ENCODE measurements around the gene SYT6.

Gene SYT6

DNA sequence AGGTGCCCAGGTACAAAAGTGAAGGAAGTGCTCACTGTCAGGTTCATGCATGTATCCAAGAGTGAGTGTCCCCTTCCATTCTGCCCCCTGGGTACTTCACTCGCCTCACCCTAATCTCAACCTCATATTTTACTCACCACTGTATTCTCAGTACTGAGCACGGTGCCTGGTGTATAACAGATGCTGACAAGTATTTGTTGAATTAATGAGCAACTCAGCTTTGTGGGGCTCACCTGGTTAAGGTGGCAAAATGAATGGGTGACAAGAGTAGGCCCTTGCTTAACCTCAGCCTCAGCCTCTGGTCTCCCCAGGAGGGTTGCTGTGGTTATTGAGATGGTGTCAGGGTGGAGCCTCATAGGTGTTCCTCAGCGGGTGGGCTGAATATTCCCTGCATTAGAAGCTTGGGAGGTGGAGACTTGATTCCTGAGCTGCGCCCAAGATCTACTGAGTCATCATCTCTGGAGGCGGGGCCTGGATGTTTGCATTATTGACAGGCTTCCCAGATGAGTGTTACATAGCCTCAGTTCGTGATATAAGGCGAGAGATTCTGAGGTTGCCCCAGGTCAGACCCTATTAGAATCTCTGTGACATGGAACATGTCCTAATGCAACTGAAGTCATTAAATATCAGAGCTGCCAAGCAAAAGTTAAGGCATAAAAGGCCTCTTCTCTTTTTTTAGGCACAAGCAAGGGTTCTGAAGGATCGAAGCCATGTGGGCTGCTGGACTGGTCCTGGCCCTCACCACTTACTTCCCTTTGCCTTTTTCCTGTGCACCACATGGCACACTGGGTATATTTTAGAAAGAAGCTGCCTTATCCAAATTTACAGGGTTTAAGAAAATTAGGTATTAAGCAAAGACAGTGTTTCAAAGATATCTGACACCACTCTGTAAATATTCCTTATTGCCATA lies 39.2 kb downstream of the SYT6 start:
- H3K27ac ChIP-seq (ENCODE audit: low read length): no peak overlapping the region

DNA sequence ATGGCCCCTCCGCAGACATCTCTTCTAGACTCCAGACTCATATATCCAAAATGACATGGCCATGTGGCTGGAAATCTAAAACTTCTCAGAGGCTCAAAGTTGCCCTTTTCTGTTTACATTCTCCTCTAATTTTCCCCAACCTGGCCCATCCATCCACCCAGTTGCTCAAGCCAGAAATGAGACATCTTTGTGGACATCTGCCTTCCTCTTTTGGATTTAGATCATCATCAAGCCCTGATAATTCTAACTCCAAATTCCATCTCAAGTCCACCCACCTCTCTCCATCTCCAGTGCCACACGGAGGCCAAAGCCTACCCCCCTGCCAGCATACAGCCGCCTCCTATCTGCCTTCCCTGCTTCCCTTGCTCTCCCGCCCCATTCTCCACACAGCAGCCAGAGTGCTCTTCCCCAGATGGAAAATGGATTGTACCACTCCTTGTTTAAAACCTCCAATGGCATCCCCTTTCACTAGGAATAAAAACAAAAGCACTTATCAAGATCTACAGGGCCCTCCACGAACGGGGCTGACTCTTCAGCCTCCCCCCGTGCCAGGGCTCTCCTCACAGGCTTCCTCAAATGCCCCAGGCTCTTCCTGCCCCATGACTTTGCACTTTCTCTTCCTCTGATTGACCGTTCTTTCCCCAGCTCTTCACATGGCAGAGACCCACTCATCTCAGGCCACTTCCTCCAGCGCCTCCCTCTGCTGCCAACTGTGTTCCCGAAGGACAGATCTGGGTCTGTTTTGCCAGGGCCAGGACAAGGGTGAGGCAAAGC lies 40.1 kb downstream of the SYT6 start:
- Histone ChIP-seq H3K4me3 (ENCODE audit: low read depth in 1 of 2, low read length in 2 of 2) (no peak overlapping the region), H3K27ac (ENCODE audit: low read length) (no peak overlapping the region), H3K9me3 (ENCODE audit: control insufficient read depth in 1 of 2, low read length in 2 of 2) (no peaks in the 10 kb centered on the region), H3K4me1 (ENCODE audit: control insufficient read depth in 1 of 2, insufficient read depth in 2 of 2, low read length in 2 of 2) (no peaks in the 10 kb centered on the region), H3K27me3 (ENCODE audit: low read depth, low read length) (no peaks in the 10 kb centered on the region), H3K36me3 (ENCODE audit: control insufficient read depth in 1 of 2, insufficient read depth in 2 of 2, low read length in 2 of 2) (no peaks in the 10 kb centered on the region)

More for the DNA sequence above, 39.2 kb downstream of the SYT6 start:
- Histone ChIP-seq H3K4me3 (ENCODE audit: low read depth in 1 of 2, low read length in 2 of 2) (no peak overlapping the region), H3K36me3 (ENCODE audit: control insufficient read depth in 1 of 2, insufficient read depth in 2 of 2, low read length in 2 of 2) (no peaks in the 10 kb centered on the region), H3K9me3 (ENCODE audit: control insufficient read depth in 1 of 2, low read length in 2 of 2) (no peaks in the 10 kb centered on the region), H3K27me3 (ENCODE audit: low read depth, low read length) (no peaks in the 10 kb centered on the region), H3K4me1 (ENCODE audit: control insufficient read depth in 1 of 2, insufficient read depth in 2 of 2, low read length in 2 of 2) (no peaks in the 10 kb centered on the region)

DNA sequence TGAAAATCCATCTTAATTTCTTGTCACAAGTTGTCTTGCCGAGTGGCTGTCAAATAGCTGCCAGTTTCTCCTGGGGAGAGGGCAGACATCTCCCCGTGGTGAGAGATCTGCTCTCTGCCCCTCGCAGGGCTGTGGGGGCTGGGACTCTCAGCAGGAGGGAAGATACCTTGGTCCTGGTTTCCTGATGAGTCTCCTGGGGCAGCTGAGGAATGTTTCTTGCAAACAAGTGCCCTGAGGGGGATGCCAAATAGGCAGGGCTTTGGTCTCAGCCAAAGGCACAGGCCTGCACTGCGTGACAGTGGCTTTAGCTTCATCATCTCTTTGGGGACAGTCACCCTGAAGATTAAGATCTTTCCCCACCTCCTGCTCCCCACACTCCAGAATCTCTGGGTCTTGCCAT lies 40.9 kb downstream of the SYT6 start:
- Histone ChIP-seq H3K27ac (ENCODE audit: low read length) (no peak overlapping the region), H3K4me3 (ENCODE audit: low read depth in 1 of 2, low read length in 2 of 2) (no peak overlapping the region), H3K9me3 (ENCODE audit: control insufficient read depth in 1 of 2, low read length in 2 of 2) (no peaks in the 10 kb centered on the region), H3K27me3 (ENCODE audit: low read depth, low read length) (no peaks in the 10 kb centered on the region), H3K4me1 (ENCODE audit: control insufficient read depth in 1 of 2, insufficient read depth in 2 of 2, low read length in 2 of 2) (no peaks in the 10 kb centered on the region), H3K36me3 (ENCODE audit: control insufficient read depth in 1 of 2, insufficient read depth in 2 of 2, low read length in 2 of 2) (no peaks in the 10 kb centered on the region)

GRCh38 chr1:114111731-114112641 lies 41.7 kb downstream of the SYT6 start:
- H3K4me3 ChIP-seq (ENCODE audit: low read depth in 1 of 2, low read length in 2 of 2): no peak overlapping the region

GRCh38 chr1:114109981-114110380 lies 43.7 kb downstream of the SYT6 start:
- no peaks in the 10 kb centered on the region for H3K27me3 ChIP-seq (ENCODE audit: low read depth, low read length)
- no peaks in the 10 kb centered on the region for H3K9me3 ChIP-seq (ENCODE audit: control insufficient read depth in 1 of 2, low read length in 2 of 2)
- no peaks in the 10 kb centered on the region for H3K4me1 ChIP-seq (ENCODE audit: control insufficient read depth in 1 of 2, insufficient read depth in 2 of 2, low read length in 2 of 2)

More at GRCh38 chr1:114111731-114112641, 41.7 kb downstream of the SYT6 start:
- no peaks in the 10 kb centered on the region for H3K36me3 ChIP-seq (ENCODE audit: control insufficient read depth in 1 of 2, insufficient read depth in 2 of 2, low read length in 2 of 2)
- no peak overlapping the region for H3K27ac ChIP-seq (ENCODE audit: low read length)
- H3K27me3 ChIP-seq (ENCODE audit: low read depth, low read length): no peaks in the 10 kb centered on the region
- H3K4me1 ChIP-seq (ENCODE audit: control insufficient read depth in 1 of 2, insufficient read depth in 2 of 2, low read length in 2 of 2): no peaks in the 10 kb centered on the region
- H3K9me3 ChIP-seq (ENCODE audit: control insufficient read depth in 1 of 2, low read length in 2 of 2): no peaks in the 10 kb centered on the region

DNA sequence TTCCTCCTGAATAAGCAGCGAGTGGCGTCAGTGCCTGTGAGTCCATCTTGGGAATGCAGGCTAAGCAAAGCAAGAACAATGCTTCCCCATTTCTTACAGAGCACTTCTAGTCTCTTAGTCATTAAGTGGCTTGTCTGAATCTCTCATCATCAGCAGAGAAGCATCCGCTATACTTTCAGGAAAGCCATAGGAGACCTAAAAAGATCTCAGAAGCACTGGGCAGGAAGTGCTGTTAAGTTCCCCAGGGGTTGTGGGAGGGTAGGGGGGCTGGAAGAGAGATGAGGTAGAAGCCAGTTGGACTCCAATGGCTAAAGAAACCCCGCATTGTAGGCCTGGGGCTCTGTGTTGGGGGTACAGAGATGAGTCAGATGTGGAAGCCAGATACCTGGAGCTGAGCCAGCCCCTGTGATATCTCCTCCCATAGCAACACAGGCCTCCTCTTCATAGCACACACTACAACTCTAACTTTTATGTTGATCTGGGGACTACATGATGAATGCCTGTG lies 44.9 kb downstream of the SYT6 start:
- no peaks in the 10 kb centered on the region for H3K9me3 ChIP-seq (ENCODE audit: control insufficient read depth in 1 of 2, low read length in 2 of 2)
- H3K4me1 ChIP-seq (ENCODE audit: control insufficient read depth in 1 of 2, insufficient read depth in 2 of 2, low read length in 2 of 2): no peaks in the 10 kb centered on the region
- H3K36me3 ChIP-seq (ENCODE audit: control insufficient read depth in 1 of 2, insufficient read depth in 2 of 2, low read length in 2 of 2): no peaks in the 10 kb centered on the region
- no peak overlapping the region for H3K27ac ChIP-seq (ENCODE audit: low read length)
- H3K27me3 ChIP-seq (ENCODE audit: low read depth, low read length): no peaks in the 10 kb centered on the region
- no peak overlapping the region for H3K4me3 ChIP-seq (ENCODE audit: low read depth in 1 of 2, low read length in 2 of 2)

More at GRCh38 chr1:114109981-114110380, 43.7 kb downstream of the SYT6 start:
- Histone ChIP-seq H3K27ac (ENCODE audit: low read length) (no peak overlapping the region), H3K4me3 (ENCODE audit: low read depth in 1 of 2, low read length in 2 of 2) (no peak overlapping the region), H3K36me3 (ENCODE audit: control insufficient read depth in 1 of 2, insufficient read depth in 2 of 2, low read length in 2 of 2) (no peaks in the 10 kb centered on the region)

DNA sequence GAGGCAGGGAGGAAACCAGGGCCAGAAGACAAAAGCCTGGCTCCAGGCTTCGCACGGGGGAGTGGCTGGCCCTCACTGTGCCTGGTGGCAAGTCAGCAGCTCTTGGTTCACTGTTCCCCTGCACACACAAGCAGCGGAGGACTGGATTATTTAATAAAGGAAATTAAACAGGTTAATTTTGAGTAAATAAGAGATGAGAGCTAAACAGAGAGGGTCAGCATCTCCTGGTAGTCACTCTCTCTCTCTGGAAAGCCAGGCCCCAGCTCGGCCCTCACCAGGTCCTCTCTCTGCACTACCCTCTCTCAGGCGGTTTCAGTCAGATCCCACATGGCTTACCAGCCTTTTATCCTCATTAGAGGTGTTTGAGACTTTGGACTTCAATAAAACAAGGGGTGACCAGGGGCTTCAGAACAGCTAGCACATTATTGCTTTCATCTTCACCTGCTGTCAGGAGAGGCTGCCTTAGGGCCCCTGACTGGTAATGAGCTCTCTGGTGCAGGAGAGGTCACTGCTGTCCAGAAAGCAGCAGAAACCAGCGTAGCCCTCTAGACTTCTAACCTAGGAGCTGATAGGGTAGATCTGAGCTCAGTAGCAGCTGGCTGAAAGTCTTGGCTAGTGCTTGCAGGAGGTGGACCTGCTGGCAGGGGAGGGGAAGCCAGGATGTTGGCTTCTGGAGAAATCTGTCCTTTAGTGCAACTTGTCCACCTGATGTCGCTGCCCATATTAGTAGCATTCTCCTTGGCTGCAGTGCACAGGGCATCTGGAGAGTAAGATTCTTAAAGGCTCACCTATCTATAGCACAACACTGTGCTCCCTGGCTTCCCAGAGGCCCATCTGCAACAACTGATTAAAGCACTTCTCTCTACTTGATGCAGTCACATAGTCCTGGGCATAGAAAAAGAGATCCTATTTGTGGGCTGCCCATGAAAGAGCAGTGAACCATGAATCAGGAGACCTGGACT lies 45.9 kb downstream of the SYT6 start:
- Histone ChIP-seq H3K4me1 (ENCODE audit: control insufficient read depth in 1 of 2, insufficient read depth in 2 of 2, low read length in 2 of 2) (no peaks in the 10 kb centered on the region), H3K27ac (ENCODE audit: low read length) (no peak overlapping the region), H3K27me3 (ENCODE audit: low read depth, low read length) (no peaks in the 10 kb centered on the region), H3K9me3 (ENCODE audit: control insufficient read depth in 1 of 2, low read length in 2 of 2) (no peaks in the 10 kb centered on the region), H3K36me3 (ENCODE audit: control insufficient read depth in 1 of 2, insufficient read depth in 2 of 2, low read length in 2 of 2) (no peaks in the 10 kb centered on the region), H3K4me3 (ENCODE audit: low read depth in 1 of 2, low read length in 2 of 2) (no peak overlapping the region)

DNA sequence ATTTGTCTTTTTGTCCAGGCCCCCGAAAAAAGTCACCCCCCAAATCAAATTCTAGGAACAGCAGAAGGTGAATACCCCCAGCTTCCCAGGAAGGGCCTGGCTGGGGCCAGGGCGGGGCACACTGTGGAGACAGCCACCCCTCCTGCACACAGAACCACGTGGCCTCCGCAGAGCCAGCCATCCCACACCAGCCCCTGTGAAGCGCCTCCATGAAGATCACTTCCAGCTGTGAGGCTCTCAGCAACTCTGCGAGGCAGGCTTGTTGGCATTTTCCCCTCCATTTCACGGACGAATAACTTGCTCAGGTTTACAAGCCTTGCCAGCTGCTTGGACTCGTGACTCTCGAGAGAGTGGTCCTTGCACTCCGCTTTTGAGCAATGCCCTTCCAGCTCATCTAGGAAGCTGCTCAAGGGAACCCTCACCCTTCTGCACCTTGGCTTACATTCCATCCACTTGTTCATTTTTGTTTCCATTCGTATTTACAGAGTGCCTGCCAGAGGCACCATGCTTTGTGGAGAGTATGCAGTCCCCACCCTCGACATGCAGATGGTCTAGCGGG lies 48.2 kb downstream of the SYT6 start:
- Histone ChIP-seq H3K27ac (ENCODE audit: low read length) (no peak overlapping the region), H3K9me3 (ENCODE audit: control insufficient read depth in 1 of 2, low read length in 2 of 2) (no peaks in the 10 kb centered on the region), H3K4me1 (ENCODE audit: control insufficient read depth in 1 of 2, insufficient read depth in 2 of 2, low read length in 2 of 2) (no peaks in the 10 kb centered on the region), H3K27me3 (ENCODE audit: low read depth, low read length) (no peaks in the 10 kb centered on the region), H3K4me3 (ENCODE audit: low read depth in 1 of 2, low read length in 2 of 2) (no peak overlapping the region), H3K36me3 (ENCODE audit: control insufficient read depth in 1 of 2, insufficient read depth in 2 of 2, low read length in 2 of 2) (no peaks in the 10 kb centered on the region)

GRCh38 chr1:114104949-114105348 lies 48.7 kb downstream of the SYT6 start:
- Histone ChIP-seq H3K9me3 (ENCODE audit: control insufficient read depth in 1 of 2, low read length in 2 of 2) (no peaks in the 10 kb centered on the region), H3K36me3 (ENCODE audit: control insufficient read depth in 1 of 2, insufficient read depth in 2 of 2, low read length in 2 of 2) (no peaks in the 10 kb centered on the region), H3K27me3 (ENCODE audit: low read depth, low read length) (no peaks in the 10 kb centered on the region)

GRCh38 chr1:114103992-114104391 lies 49.7 kb downstream of the SYT6 start:
- Histone ChIP-seq H3K4me3 (ENCODE audit: low read depth in 1 of 2, low read length in 2 of 2) (no peak overlapping the region), H3K4me1 (ENCODE audit: control insufficient read depth in 1 of 2, insufficient read depth in 2 of 2, low read length in 2 of 2) (no peaks in the 10 kb centered on the region), H3K36me3 (ENCODE audit: control insufficient read depth in 1 of 2, insufficient read depth in 2 of 2, low read length in 2 of 2) (no peaks in the 10 kb centered on the region), H3K27ac (ENCODE audit: low read length) (no peak overlapping the region), H3K27me3 (ENCODE audit: low read depth, low read length) (no peaks in the 10 kb centered on the region), H3K9me3 (ENCODE audit: control insufficient read depth in 1 of 2, low read length in 2 of 2) (no peaks in the 10 kb centered on the region)

More at GRCh38 chr1:114104949-114105348, 48.7 kb downstream of the SYT6 start:
- H3K4me3 ChIP-seq (ENCODE audit: low read depth in 1 of 2, low read length in 2 of 2): no peak overlapping the region
- H3K4me1 ChIP-seq (ENCODE audit: control insufficient read depth in 1 of 2, insufficient read depth in 2 of 2, low read length in 2 of 2): no peaks in the 10 kb centered on the region
- H3K27ac ChIP-seq (ENCODE audit: low read length): no peak overlapping the region
